Neural cell (in vitro differentiated cells): ENCODE data around the gene TBC1D5. TPM values are rescaled to one million over a fixed set of nuclear protein-coding genes. Genes with fewer than 3 reads are reported as not detected.

Experiments
- H2AFZ ChIP-seq: fragments of 200-600, 300-800 bp; sonication (generic), shearing (Covaris generic); 2 replicates; pipeline ENCODE4 v1.6.0; 2014; ENCODE audit warnings: low read depth, mild to moderate bottlenecking, antibody characterized with exemption, low read length, moderate library complexity
- H3F3A ChIP-seq: fragments of 200-600 bp; shearing (Covaris generic); 2 replicates; pipeline ENCODE4 v1.6.1; 2016; ENCODE audit warnings: mild to moderate bottlenecking, moderate library complexity, mixed read lengths, antibody characterized with exemption, low read length; ENCODE audit not compliant: insufficient read depth, poor library complexity, severe bottlenecking
- H3K27ac ChIP-seq: fragments of 200-600, 300-800 bp; sonication (generic), shearing (Covaris generic); 2 replicates; pipeline ENCODE4 v1.5.1; 2014; ENCODE audit warnings: mild to moderate bottlenecking, low read length, moderate library complexity
- H3K27me3 ChIP-seq: fragments of 300-800, 200-600 bp; sonication (generic), shearing (Covaris generic); 2 replicates; pipeline ENCODE4 v1.6.0; 2014; ENCODE audit warnings: mild to moderate bottlenecking, low read depth, low read length, moderate library complexity; ENCODE audit not compliant: insufficient read depth
- H3K36me3 ChIP-seq: fragments of 300-800, 200-600 bp; sonication (generic), shearing (Covaris generic); 2 replicates; pipeline ENCODE4 v1.5.1; 2014; ENCODE audit warnings: mild to moderate bottlenecking, antibody characterized with exemption, low read length, moderate library complexity; ENCODE audit not compliant: insufficient read depth
- H3K4me2 ChIP-seq: fragments of 300-800, 200-600 bp; sonication (generic), shearing (Covaris generic); 2 replicates; pipeline ENCODE4 v1.6.0; 2014; ENCODE audit warnings: mild to moderate bottlenecking, low read length
- H3K4me3 ChIP-seq: fragments of 300-800, 200-600 bp; sonication (generic), shearing (Covaris generic); 2 replicates; pipeline ENCODE4 v1.5.1; 2014; ENCODE audit warnings: mild to moderate bottlenecking, low read length, moderate library complexity
- H3K79me2 ChIP-seq: fragments of 200-600 bp; shearing (Covaris generic); replicated peaks from 2 replicates; pipeline ENCODE4 v1.6.0; 2014; ENCODE audit warnings: mild to moderate bottlenecking, low read length, moderate library complexity; ENCODE audit not compliant: insufficient read depth
- H3K9ac ChIP-seq: fragments of 300-800, 200-600 bp; sonication (generic), shearing (Covaris generic); 2 replicates; pipeline ENCODE4 v1.6.1; 2016; ENCODE audit warnings: mild to moderate bottlenecking, low read length, mixed read lengths
- H3K9me2 ChIP-seq: fragments of 200-600 bp; shearing (Covaris generic); 2 replicates; pipeline ENCODE4 v1.6.1; 2016; ENCODE audit warnings: mild to moderate bottlenecking, low read length, mixed read lengths; ENCODE audit not compliant: insufficient read depth
- H3K9me3 ChIP-seq: fragments of 200-600, 300-800 bp; sonication (generic), shearing (Covaris generic); 2 replicates; pipeline ENCODE4 v1.6.1; 2016; ENCODE audit warnings: mild to moderate bottlenecking, mixed run types, low read length, moderate library complexity, mixed read lengths
- H4K20me1 ChIP-seq: fragments of 200-600 bp; shearing (Covaris generic); 2 replicates; pipeline ENCODE4 v1.6.1; 2016; ENCODE audit warnings: mild to moderate bottlenecking, mixed run types; ENCODE audit not compliant: insufficient read depth
- CTCF ChIP-seq: fragments of 450-650 bp; IDR thresholded peaks from 2 replicates; pipeline ENCODE4 v1.5.1; 2014; ENCODE audit warnings: antibody characterized with exemption, mild to moderate bottlenecking, moderate library complexity; ENCODE audit not compliant: poor library complexity, severe bottlenecking
- EP300 ChIP-seq: fragments of 450-650 bp; conservative IDR thresholded peaks from 2 replicates; pipeline ENCODE4 v1.6.1; 2014; ENCODE audit warnings: antibody characterized with exemption, mild to moderate bottlenecking, moderate library complexity; ENCODE audit not compliant: poor library complexity, severe bottlenecking
- EZH2 ChIP-seq: fragments of 200-600, 300-800 bp; shearing (Covaris generic), sonication (generic); IDR thresholded peaks from 2 replicates; pipeline ENCODE4 v1.6.1; 2014; ENCODE audit warnings: antibody characterized with exemption, low read length, borderline replicate concordance, mild to moderate bottlenecking; ENCODE audit not compliant: insufficient read depth, poor library complexity, severe bottlenecking
- MXI1 ChIP-seq: fragments of 450-650 bp; conservative IDR thresholded peaks from 2 replicates; pipeline ENCODE4 v1.6.1; 2014; ENCODE audit warnings: antibody characterized with exemption, mild to moderate bottlenecking; ENCODE audit not compliant: poor library complexity, severe bottlenecking
- POLR2AphosphoS5 ChIP-seq: IDR thresholded peaks from 2 replicates; pipeline ENCODE4 v1.6.1; 2012
- RAD21 ChIP-seq: fragments of 450-650 bp; conservative IDR thresholded peaks from 2 replicates; pipeline ENCODE4 v1.6.1; 2014; ENCODE audit warnings: antibody characterized with exemption, mild to moderate bottlenecking, moderate library complexity
- REST ChIP-seq: IDR thresholded peaks from 2 replicates; pipeline ENCODE4 v1.6.1; 2012; ENCODE audit warnings: borderline replicate concordance
- SMC3 ChIP-seq: fragments of 450-650 bp; conservative IDR thresholded peaks from 2 replicates; pipeline ENCODE4 v1.6.1; 2014; ENCODE audit warnings: antibody characterized with exemption, mild to moderate bottlenecking, moderate library complexity; ENCODE audit not compliant: poor library complexity
- TAF1 ChIP-seq: IDR thresholded peaks from 2 replicates; pipeline ENCODE4 v1.6.1; 2012; ENCODE audit warnings: low read depth
- polyA plus RNA-seq: library from polyadenylated mRNA; depleted of rRNA; stranded (reverse); fragments of >200 nt; gene quantifications from 2 replicates; pipeline ENCODE4 v1.2.3, GENCODE V29; 2014

The TBC1D5 gene
- polyA plus RNA-seq, 1 donor from 2014 or later, result 28.3 TPM

DNA sequence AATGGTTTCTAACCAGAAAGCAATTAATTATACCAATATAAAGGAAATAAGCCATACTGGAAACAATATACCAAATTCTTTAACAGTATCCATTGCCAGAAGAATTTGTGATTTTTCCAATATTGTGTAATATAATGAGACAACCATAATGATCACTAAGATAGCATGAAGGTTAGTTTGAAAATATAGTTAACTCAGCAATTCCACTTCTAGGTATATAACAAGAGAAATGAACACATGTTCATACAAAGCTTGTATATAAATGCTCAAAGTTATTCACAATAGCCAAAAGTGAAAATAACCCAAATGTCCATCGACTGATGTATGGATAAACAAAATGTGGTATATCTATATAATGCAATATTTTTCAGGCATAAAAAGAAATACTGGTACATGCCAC lies 369.1 kb downstream of the TBC1D5 start:
- Histone ChIP-seq H3K9me3 (no peaks in the 10 kb centered on the region), H3F3A (no peaks in the 10 kb centered on the region), H3K4me3 (no peak overlapping the region), H3K4me2 (no peak overlapping the region), H3K36me3 (no peaks in the 10 kb centered on the region), H3K9ac (no peak overlapping the region), H4K20me1 (no peaks in the 10 kb centered on the region), H3K27me3 (no peaks in the 10 kb centered on the region), H2AFZ (no peak overlapping the region), H3K27ac (no peak overlapping the region), H3K9me2 (no peaks in the 10 kb centered on the region), H3K79me2 (no peaks in the 10 kb centered on the region)
- TF ChIP-seq TAF1, result no peak
- TF ChIP-seq RAD21, result no peak
- TF ChIP-seq REST, result no peak
- TF ChIP-seq MXI1, result no peak
- TF ChIP-seq POLR2AphosphoS5, result no peak
- TF ChIP-seq CTCF, result no peak

- no peaks in the 10 kb centered on the region for H3K27me3 ChIP-seq
- H3K9me2 ChIP-seq, result no peaks in the 10 kb centered on the region
- H4K20me1 ChIP-seq, result no peaks in the 10 kb centered on the region
- no peaks in the 10 kb centered on the region for H3K9me3 ChIP-seq
- no peak overlapping the region for H3K27ac ChIP-seq
- no peak for TF ChIP-seq POLR2AphosphoS5
- TF ChIP-seq RAD21, result no peak
- no peak for TF ChIP-seq SMC3
- TF ChIP-seq CTCF, result no peak
- TF ChIP-seq TAF1, result no peak
- no peak for TF ChIP-seq EZH2
- no peak for TF ChIP-seq REST
- TF ChIP-seq EP300, result no peak
- no peak for TF ChIP-seq MXI1
- no peak overlapping the region for H2AFZ ChIP-seq
- no peak overlapping the region for H3K4me3 ChIP-seq
- no peaks in the 10 kb centered on the region for H3K79me2 ChIP-seq
- H3K9ac ChIP-seq, result no peak overlapping the region
- H3K36me3 ChIP-seq, result no peaks in the 10 kb centered on the region
- H3K4me2 ChIP-seq, result no peak overlapping the region
- no peaks in the 10 kb centered on the region for H3F3A ChIP-seq
These were observed 369.8 kb downstream of the TBC1D5 start for GRCh38 chr3:17372362-17373210.
